ENCODE results near the gene RGS1.

The RGS1 gene

DNA sequence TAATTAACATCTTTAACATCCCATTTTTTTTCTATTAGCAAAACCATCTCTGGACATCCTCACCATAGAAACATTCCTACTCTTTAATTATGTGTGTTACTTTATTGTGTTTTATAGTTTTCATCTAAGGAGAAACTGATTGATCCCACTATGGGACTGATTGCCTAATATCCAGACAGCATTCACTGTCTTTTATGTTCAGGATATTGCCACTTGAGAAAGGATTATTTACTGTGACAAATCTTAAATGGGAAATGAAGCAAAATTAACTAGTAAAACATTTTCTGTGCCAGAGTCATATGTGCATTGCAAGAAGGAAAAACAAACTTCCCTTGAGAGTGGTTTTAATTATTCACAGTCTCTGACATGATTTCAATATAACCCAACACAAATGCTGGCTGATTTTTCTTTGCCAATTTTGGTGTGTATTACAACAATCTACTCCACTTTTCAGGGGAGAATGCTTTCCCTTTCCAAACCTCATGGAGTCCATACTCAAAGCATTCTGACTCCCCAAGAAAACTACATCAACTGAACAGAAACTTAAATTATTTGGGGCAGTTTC is 44.6 kb downstream of the RGS1 start:
- no peak for DNase-seq (ENCODE audit: low read depth in 3 of 3)

DNA sequence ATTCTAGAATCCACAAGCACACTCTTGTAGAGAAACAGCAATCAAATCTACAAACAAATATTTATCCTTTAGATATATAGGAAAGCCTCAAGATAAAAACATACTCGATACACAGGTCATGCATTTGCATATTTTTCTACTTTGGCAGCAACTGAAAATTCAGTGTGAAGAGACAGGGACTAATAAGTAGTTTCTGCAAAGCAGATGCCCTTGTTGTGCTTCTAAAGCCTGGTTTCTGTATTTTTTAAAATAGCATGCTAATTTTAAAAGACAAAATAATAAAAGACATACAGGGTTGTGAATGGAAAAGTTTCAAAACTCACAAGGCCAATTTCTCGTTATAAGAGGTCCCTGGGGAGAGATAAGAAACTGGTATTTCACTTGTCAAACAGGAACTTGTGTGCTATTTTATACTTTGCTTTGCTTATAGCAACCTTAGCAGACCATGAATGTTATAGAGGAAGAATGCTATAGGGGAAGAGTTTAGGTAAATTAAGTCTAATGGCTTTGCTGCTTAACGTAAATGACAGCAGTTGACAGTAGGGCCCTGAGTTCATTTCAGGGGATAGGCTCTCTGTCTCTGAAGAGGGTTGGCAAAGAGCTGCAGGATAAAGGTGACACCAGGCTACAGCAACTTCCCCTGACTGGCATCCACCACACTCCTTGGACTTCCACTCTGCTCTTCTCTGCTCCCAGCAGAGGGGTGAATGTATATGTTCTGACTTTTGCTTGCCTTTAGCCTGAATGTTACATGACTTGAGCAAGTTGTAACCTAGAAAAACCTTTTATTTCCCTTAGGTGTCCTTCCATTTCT is 51.0 kb downstream of the RGS1 start:
- DNase-seq (ENCODE audit: low read depth in 3 of 3), result no peak

DNA sequence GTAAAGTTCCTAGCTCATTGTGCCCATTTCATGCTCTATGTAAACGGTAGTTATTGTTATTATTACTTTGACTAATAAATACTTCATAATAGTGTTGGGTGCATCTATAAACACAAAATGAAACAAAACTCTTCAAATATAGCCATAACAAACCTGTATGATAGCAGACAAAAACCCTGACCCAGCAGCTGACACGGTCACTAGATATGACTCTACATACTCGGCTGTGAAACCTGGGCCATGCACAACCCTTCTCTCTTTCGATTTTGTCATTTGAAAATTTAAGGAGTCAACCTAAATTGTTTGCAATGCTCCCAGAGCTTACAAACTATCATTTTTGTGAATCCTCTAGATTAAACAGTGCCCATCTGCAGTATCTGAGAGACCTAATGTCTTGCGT is 52.3 kb downstream of the RGS1 start:
- DNase-seq (ENCODE audit: low read depth in 3 of 3), result no peak

DNA sequence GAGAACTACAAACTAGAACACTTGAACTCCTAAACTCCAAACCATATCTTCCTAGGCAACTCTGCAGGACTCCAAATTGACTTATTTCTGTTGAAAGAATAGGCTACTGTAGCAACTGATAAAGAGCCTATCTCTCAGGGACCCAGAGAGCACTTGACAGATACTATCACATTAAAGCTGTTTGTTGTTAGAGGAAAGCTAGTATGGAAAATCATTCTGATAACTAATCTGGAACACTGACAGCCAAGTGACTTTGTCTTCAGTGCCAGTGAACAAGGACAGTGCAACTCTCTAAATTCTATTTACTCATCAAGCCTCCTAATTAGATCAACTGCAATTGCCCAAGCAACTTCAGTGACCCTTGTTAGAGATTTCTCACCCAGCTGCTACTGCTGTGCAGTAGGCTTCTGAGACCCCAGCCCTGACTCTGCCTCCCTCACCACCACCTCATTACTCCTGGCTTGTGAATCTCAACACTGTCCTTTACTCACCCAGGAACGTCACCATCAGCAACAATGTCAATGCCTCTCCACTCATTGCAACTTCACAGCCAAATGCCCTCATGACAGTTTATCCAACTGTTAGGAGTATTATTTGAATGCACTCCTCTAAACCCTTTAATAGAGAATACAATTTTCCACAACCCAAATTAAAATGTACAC is 53.0 kb downstream of the RGS1 start:
- DNase-seq (ENCODE audit: low read depth in 3 of 3), result no peak

DNA sequence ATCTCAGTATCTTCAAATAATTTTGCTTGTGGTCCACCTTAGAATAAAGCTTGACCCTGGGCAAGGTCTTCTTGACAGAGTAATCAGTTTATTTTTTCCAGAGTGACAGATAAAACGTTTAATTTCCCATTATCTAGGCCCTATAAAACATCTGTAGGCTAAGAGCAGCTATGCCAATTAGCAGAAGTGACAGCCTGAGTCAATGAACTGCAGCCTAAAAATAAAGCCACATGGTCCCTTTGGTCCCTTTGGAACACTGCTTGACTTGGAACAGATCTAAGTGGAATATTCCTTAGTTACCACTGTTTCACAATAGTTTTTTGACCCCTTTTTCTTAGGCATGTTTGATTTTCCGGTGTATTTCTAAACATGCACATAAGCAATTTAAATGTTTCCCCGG is 54.0 kb downstream of the RGS1 start:
- no peak for DNase-seq (ENCODE audit: low read depth in 3 of 3)

Data from stimulated activated CD4-positive, alpha-beta T cell treated with anti-CD3 and anti-CD28 coated beads, TNF-alpha, amount 100 ng/mL, for 4 hours (primary cell).